ENCODE data around the gene LYPD1.

LYPD1 gene

GRCh38 chr2:132632000-132632649 lies 37.9 kb downstream of the LYPD1 start:
- FAIRE-seq: no peak

GRCh38 chr2:132627536-132627935 lies 42.5 kb downstream of the LYPD1 start:
- no peak for FAIRE-seq

GRCh38 chr2:132623096-132623839 lies 46.7 kb downstream of the LYPD1 start:
- no peak for FAIRE-seq

- no peak for FAIRE-seq
Measured at GRCh38 chr2:132621131-132621875, 48.7 kb downstream of the LYPD1 start.

- no peak for FAIRE-seq
Measured at GRCh38 chr2:132620115-132620514, 49.9 kb downstream of the LYPD1 start.

- FAIRE-seq: no peak
Measured at GRCh38 chr2:132618734-132619133, 51.3 kb downstream of the LYPD1 start.

GRCh38 chr2:132617989-132618388 lies 52.0 kb downstream of the LYPD1 start:
- no peak for FAIRE-seq

- FAIRE-seq: no peak
Measured at GRCh38 chr2:132615329-132616085, 54.5 kb downstream of the LYPD1 start.

GRCh38 chr2:132611719-132612118 lies 58.3 kb downstream of the LYPD1 start:
- FAIRE-seq: no peak

GRCh38 chr2:132609101-132609890 lies 60.7 kb downstream of the LYPD1 start:
- no peak for FAIRE-seq

- no peak for FAIRE-seq
Measured at GRCh38 chr2:132608311-132608710, 61.7 kb downstream of the LYPD1 start.

GRCh38 chr2:132607426-132608090 lies 62.4 kb downstream of the LYPD1 start:
- no peak for FAIRE-seq

GRCh38 chr2:132606649-132607048 lies 63.4 kb downstream of the LYPD1 start:
- no peak for FAIRE-seq

- FAIRE-seq: no peak
Measured at GRCh38 chr2:132605236-132606180, 64.5 kb downstream of the LYPD1 start.

GRCh38 chr2:132604561-132604960 lies 65.4 kb downstream of the LYPD1 start:
- FAIRE-seq: no peak

- FAIRE-seq: no peak
Measured at GRCh38 chr2:132599556-132599955, 70.4 kb downstream of the LYPD1 start.

GRCh38 chr2:132598536-132598935 lies 71.5 kb downstream of the LYPD1 start:
- no peak for FAIRE-seq

- FAIRE-seq: no peak
Measured at GRCh38 chr2:132597831-132598230, 72.2 kb downstream of the LYPD1 start.

- FAIRE-seq: no peak
Measured at GRCh38 chr2:132597166-132597565, 72.8 kb downstream of the LYPD1 start.

GRCh38 chr2:132595693-132596092 lies 74.3 kb downstream of the LYPD1 start:
- FAIRE-seq: no peak

GRCh38 chr2:132595186-132595585 lies 74.8 kb downstream of the LYPD1 start:
- FAIRE-seq: no peak

Measured in A204.1 (cell line).